Adipocyte (in vitro differentiated cells): ENCODE data around the gene TNFAIP8.
A peak's percentile ranks its signal among the peaks of the same experiment; 100 is the strongest.

Experiments
- DNase-seq: peaks from one replicate; pipeline ENCODE4 v3.0.0-alpha.2; 2015; ENCODE audit warnings: low read depth
- H3K27me3 ChIP-seq: replicated peaks from 2 replicates; pipeline ENCODE4 v1.7.0; 2013; ENCODE audit warnings: mild to moderate bottlenecking, low read length, moderate library complexity; ENCODE audit not compliant: control insufficient read depth, insufficient read depth
- H3K36me3 ChIP-seq: 2 replicates; pipeline ENCODE4 v1.7.0; 2013; ENCODE audit warnings: low read length, mild to moderate bottlenecking, moderate library complexity; ENCODE audit not compliant: control insufficient read depth, insufficient read depth, severe bottlenecking
- H3K4me1 ChIP-seq: 2 replicates; pipeline ENCODE4 v1.7.0; 2013; ENCODE audit warnings: mild to moderate bottlenecking, low read length, moderate library complexity; ENCODE audit not compliant: control insufficient read depth, insufficient read depth
- H3K4me3 ChIP-seq: 2 replicates; pipeline ENCODE4 v1.7.0; 2013; ENCODE audit warnings: mild to moderate bottlenecking, low read length, moderate library complexity
- H3K9ac ChIP-seq: 2 replicates; pipeline ENCODE4 v1.7.0; 2013; ENCODE audit warnings: mild to moderate bottlenecking, low read length, moderate library complexity
- H3K9me3 ChIP-seq: 2 replicates; pipeline ENCODE4 v1.7.0; 2013; ENCODE audit warnings: mild to moderate bottlenecking, low read length, moderate library complexity; ENCODE audit not compliant: control insufficient read depth

The TNFAIP8 gene

DNA sequence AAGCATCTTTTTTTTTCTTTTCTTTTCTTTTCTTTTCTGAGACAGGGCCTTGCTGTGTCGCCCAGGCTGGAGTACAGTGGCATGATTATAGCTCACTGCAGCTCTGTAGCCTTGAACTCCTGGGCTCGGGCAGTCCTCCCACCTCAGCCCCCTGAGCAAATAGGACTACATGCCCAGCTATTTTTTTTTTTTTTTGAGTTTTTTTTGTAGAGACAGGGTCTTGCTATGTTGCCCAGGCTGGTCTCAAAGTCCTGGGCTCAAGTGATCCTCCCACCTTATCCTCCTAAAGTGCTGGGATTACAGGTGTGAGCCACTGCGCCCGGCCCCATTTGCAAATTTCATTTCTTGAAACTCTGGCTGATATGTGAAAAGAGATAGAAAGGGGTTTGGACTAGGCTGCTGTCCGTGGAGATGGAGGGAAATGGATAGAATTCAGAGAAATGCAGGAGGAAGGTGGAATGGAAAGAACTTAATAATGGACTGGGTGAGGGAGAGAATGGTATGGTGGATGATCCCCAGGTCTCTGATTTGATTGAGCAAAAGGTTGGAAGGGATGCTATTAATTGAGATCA lies 32.9 kb downstream of the TNFAIP8 start:
- no peak for DNase-seq
- H3K9me3 ChIP-seq, result no peaks in the 10 kb centered on the region
- no peak overlapping the region for H3K4me3 ChIP-seq
- peaks cover 38% of the 10 kb centered on the region for H3K4me1 ChIP-seq
- peak overlapping the region; percentile 62 for H3K9ac ChIP-seq
- H3K27me3 ChIP-seq, result no peaks in the 10 kb centered on the region
- H3K36me3 ChIP-seq, result no peaks in the 10 kb centered on the region

DNA sequence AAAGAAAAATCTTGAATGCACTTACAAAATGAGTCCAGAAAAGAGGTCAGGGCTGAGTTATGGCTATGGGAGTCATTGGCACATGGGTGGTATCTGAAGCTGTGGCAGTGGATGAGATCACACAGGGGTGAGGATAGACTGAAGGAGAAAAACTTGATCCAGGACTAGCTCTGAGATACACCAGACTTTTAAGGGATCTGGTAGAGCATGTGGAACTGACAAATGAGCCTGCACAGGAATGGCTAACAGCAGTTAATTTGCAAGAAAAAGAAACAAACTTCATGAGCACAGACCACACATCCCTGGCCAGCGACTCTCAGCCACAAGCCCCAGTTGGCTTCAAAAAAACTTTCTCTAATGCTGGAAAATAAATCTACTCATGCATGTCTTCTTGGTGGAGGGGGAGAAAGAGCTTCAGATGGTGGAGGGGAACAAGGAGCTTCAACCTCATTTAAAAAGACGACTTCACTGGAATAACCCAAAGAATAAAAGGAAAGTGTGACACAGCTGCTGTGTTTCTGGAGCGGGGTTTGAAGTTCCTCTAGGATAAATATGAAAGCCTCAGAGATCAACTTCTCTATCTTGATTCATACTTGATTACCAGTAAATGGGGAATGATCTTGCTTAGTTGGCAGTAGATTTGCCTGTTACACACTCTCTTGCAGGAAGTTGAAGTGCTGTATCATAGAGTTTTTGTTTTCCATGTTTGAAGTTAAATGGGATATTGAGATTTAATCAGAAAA lies 33.6 kb downstream of the TNFAIP8 start:
- peaks cover 45% of the 10 kb centered on the region for H3K4me1 ChIP-seq
- H3K4me3 ChIP-seq, result peak overlapping the region; percentile 68
- H3K27me3 ChIP-seq, result no peaks in the 10 kb centered on the region
- DNase-seq, result no peak
- H3K9me3 ChIP-seq, result no peaks in the 10 kb centered on the region
- H3K9ac ChIP-seq, result peak overlapping the region; percentile 62
- H3K36me3 ChIP-seq, result no peaks in the 10 kb centered on the region

DNA sequence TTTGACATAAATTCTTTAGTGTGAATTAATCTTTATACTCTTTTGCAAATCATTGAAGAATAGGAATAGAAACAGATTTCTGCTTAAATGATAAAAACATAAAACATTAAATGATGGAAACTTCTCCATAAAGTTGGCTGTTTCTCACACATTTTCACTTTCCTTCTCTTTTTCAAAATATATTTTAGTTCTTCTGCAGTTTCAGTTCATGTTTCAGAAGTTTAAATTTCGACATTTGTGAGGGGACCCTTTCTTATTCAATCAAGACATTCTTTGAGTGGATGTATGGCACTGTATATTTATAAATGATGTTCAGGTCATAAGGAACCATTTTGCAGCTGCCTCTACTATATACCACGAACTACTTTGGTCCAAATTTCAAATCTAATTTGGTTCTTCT lies 34.6 kb downstream of the TNFAIP8 start:
- H3K9ac ChIP-seq, result no peak overlapping the region
- H3K4me1 ChIP-seq, result peaks cover 45% of the 10 kb centered on the region
- DNase-seq, result no peak
- no peaks in the 10 kb centered on the region for H3K27me3 ChIP-seq
- H3K36me3 ChIP-seq, result no peaks in the 10 kb centered on the region
- H3K4me3 ChIP-seq, result no peak overlapping the region
- no peaks in the 10 kb centered on the region for H3K9me3 ChIP-seq

DNA sequence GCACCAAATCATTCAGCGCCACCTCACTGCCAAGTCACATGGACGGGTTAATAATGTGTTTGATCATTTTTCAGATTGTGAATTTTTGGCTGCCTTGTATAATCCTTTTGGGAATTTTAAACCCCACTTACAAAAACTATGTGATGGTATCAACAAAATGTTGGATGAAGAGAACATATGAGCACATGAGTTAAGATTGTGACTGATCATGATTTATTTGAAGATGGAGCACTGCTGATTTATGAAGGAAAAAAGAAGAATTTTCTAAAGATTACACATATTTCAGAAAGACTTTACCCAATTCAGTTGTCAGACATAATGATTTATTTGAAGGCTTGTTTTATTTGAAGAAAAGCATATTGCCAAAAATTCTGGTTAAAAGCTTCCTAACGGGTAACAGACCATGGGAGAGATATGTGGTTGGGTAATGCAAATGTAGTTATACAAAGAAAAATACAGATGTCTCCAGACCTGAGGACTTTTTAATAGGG lies 37.4 kb downstream of the TNFAIP8 start:
- no peaks in the 10 kb centered on the region for H3K9me3 ChIP-seq
- peak; percentile 61 for DNase-seq
- no peaks in the 10 kb centered on the region for H3K27me3 ChIP-seq
- H3K4me3 ChIP-seq, result peak overlapping the region; percentile 51
- H3K36me3 ChIP-seq, result no peaks in the 10 kb centered on the region
- peaks cover 52% of the 10 kb centered on the region for H3K4me1 ChIP-seq
- peak overlapping the region; percentile 33 for H3K9ac ChIP-seq

DNA sequence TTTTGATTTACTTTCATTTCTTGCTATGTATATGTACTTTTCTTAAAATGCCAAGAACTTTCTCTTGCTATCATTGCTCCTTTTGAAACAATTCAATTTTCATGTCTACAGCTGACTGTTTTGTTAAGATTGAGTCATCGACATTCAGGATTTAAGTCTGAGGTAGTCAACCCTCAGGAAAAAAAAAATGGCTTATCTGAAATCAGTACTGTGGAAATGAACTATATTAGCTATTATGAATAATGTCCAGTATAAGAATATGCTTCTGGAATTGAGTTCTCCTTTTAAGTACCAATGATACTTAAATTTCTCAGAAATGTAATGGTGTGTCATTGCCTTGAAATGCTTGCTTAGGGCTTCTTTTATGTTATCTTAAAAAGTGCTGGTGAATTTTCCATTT lies 37.9 kb downstream of the TNFAIP8 start:
- Histone ChIP-seq H3K4me3 (peak overlapping the region; percentile 51), H3K27me3 (no peaks in the 10 kb centered on the region), H3K9ac (peak overlapping the region; percentile 33), H3K4me1 (peaks cover 57% of the 10 kb centered on the region), H3K9me3 (no peaks in the 10 kb centered on the region), H3K36me3 (no peaks in the 10 kb centered on the region)
- peak; percentile 69 for DNase-seq

DNA sequence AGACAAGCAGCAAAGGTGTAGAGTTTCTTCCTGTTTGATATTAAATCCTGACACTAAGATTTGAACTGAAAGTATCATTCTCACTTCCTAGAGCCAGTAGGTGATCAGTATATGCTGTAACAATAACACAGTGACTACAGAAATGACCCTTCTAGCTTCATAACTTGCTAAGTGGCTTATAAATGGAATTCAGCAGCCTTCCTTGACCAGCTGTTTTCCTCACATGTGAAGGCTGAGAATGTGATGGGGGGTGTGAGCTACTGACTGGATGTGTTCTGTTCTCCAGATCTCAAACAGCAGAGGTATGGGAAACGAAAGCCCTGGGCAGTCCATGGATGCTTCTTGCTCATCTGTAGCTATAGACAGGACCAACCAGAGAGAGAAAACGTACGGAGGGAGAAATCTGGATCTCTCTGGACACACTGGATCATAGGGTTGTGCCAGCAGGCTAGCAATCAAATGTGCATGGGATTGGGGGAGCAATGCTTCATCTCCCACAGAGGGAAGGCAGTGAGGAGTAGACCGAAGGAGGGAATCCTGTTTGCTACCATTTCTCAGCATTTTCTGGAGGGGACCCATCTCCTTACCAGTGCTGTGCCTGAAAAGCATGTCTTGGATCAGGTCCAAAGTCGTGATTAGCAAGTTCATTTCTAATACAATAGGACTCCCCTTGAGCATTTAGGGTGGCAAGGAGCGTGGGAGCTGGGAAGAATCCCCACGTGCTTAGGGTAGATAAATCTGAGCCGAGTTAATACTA lies 39.4 kb downstream of the TNFAIP8 start:
- Histone ChIP-seq H3K36me3 (no peaks in the 10 kb centered on the region), H3K27me3 (no peaks in the 10 kb centered on the region), H3K9me3 (no peaks in the 10 kb centered on the region), H3K4me1 (peaks cover 58% of the 10 kb centered on the region), H3K9ac (no peak overlapping the region), H3K4me3 (no peak overlapping the region)
- no peak for DNase-seq

GRCh38 chr5:119396030-119396664 lies 40.3 kb downstream of the TNFAIP8 start:
- Histone ChIP-seq H3K9me3 (no peaks in the 10 kb centered on the region), H3K4me3 (no peak overlapping the region), H3K36me3 (no peaks in the 10 kb centered on the region), H3K27me3 (no peaks in the 10 kb centered on the region), H3K9ac (no peak overlapping the region), H3K4me1 (peaks cover 57% of the 10 kb centered on the region)
- DNase-seq, result no peak

- no peaks in the 10 kb centered on the region for H3K27me3 ChIP-seq
- no peaks in the 10 kb centered on the region for H3K9me3 ChIP-seq
- H3K36me3 ChIP-seq, result no peaks in the 10 kb centered on the region
- H3K4me3 ChIP-seq, result peak overlapping the region; percentile 58
- DNase-seq, result peak; percentile 76
- peak overlapping the region; percentile 75 for H3K9ac ChIP-seq
- H3K4me1 ChIP-seq, result peaks cover 51% of the 10 kb centered on the region
Observed at GRCh38 chr5:119397518-119398380, 41.9 kb downstream of the TNFAIP8 start.

- H3K4me1 ChIP-seq, result peaks cover 40% of the 10 kb centered on the region
- H3K4me3 ChIP-seq, result peak overlapping the region; percentile 7
- no peaks in the 10 kb centered on the region for H3K36me3 ChIP-seq
- peak; percentile 40 for DNase-seq
- no peaks in the 10 kb centered on the region for H3K9me3 ChIP-seq
- H3K9ac ChIP-seq, result peak overlapping the region; percentile 62
- no peaks in the 10 kb centered on the region for H3K27me3 ChIP-seq
Observed at GRCh38 chr5:119398727-119399466, 43.1 kb downstream of the TNFAIP8 start.

DNA sequence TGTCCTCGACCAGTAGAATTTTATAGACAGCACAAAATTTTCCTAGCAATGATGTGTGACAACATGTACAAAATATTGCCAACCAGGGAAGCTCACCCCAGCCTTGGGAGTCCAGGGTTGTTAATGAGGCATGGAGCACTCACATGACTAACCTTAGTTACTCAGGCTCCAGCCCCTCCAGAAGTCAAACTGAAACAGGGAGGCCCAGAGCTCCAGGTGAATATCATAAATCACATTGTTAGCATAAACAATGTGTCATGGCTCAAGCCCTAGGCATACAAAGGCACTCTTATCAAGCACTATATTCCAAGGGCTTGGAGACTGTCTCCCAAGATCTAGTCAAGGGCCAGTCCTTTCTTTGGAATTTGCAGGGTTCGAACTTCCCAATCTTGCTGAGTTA lies 44.4 kb downstream of the TNFAIP8 start:
- Histone ChIP-seq H3K9ac (no peak overlapping the region), H3K4me1 (peaks cover 35% of the 10 kb centered on the region), H3K4me3 (no peak overlapping the region), H3K27me3 (no peaks in the 10 kb centered on the region), H3K36me3 (no peaks in the 10 kb centered on the region), H3K9me3 (no peaks in the 10 kb centered on the region)
- no peak for DNase-seq
